ENCODE data around the gene ASS1.

- no peak for TF ChIP-seq CTCF (IDR thresholded peaks at IDR 0.05)
- no peak for TF ChIP-seq EZH2 (IDR thresholded peaks at IDR 0.05; ENCODE audit: borderline replicate concordance, insufficient read depth, low read depth, low read length, poor library complexity, severe bottlenecking)
These were observed 18.9 kb upstream of the ASS1 start for GRCh38 chr9:130425741-130426466.
